Thyroid gland (tissue), 4 donors: Measurements from ENCODE around the gene TNNT2. TPM values are rescaled to one million over a fixed set of nuclear protein-coding genes. Genes with fewer than 3 reads are reported as not detected.

Experiments
- DNase-seq, 2 donors: peaks; one replicate each; pipeline ENCODE4 v3.0.0-alpha.2; 2019
- H3K27ac ChIP-seq, 3 donors: fragments of 200-600 bp; sonication (generic); 1 replicate in 2 of 3; 2 replicates in 1 of 3; pipeline ENCODE4 v1.5.1; 2016 to 2019; ENCODE audit warnings: mild to moderate bottlenecking in 1 of 3, moderate library complexity in 1 of 3
- H3K27me3 ChIP-seq: fragments of 200-600 bp; sonication (generic); one replicate; pipeline ENCODE4 v1.5.1; 2019
- H3K36me3 ChIP-seq, 2 donors: fragments of 200-600 bp; sonication (generic); one replicate each; pipeline ENCODE4 v1.5.1; 2016 to 2019
- H3K4me1 ChIP-seq, 2 donors: fragments of 200-600 bp; sonication (generic); one replicate each; pipeline ENCODE4 v1.5.1; 2017 to 2019
- H3K4me3 ChIP-seq, 3 donors: fragments of 200-600 bp; sonication (generic); replicated peaks in 1 of 3; 1 replicate in 2 of 3; 2 replicates in 1 of 3; pipeline ENCODE4 v1.5.1; 2016; ENCODE audit warnings: mild to moderate bottlenecking in 1 of 3
- H3K9me3 ChIP-seq: fragments of 200-600 bp; sonication (generic); one replicate; pipeline ENCODE4 v1.5.1; 2017
- CTCF ChIP-seq, 6 experiments: fragments of 200-600 bp in 3 of 6; fragments of 450-650 bp in 3 of 6; sonication (generic) in 3 of 6; IDR thresholded peaks; one replicate each; pipeline ENCODE4 v1.5.1; 2016 to 2019; ENCODE audit warnings: antibody characterized with exemption in 6 of 6, mild to moderate bottlenecking in 2 of 6, inconsistent platforms in 1 of 6, moderate library complexity in 1 of 6
- POLR2A ChIP-seq, 2 donors: fragments of 450-650 bp; IDR thresholded peaks; one replicate each; pipeline ENCODE4 v1.6.1; 2017; ENCODE audit warnings: antibody characterized with exemption in 2 of 2, mild to moderate bottlenecking in 2 of 2, moderate library complexity in 1 of 2
- whole genome bisulfite sequencing, 2 donors: methylation state at CpG; one replicate each; pipeline ENCODE4 v1.1.5; 2017; 5-methylcytosine and 5-hydroxymethylcytosine counted together
- intact Hi-C: fragments of 100-400 bp; cut with DNase I; formaldehyde crosslinking; loops from one replicate; pipeline ENCODE4 v1.15.1; 2023
- total RNA-seq, 4 donors: library from RNA; depleted of rRNA; stranded (reverse); fragments of >200 nt; gene quantifications; one replicate each; pipeline ENCODE4 v1.2.3, GENCODE V29; 2016

The TNNT2 gene
- total RNA-seq, 4 donors from 2014 or later = 0.24 TPM; not detected in 3

- H3K36me3 ChIP-seq = no peaks in the 10 kb centered on the region
These were observed 25.9 kb downstream of the TNNT2 start for GRCh38 chr1:201351617-201352016.

GRCh38 chr1:201350884-201351283, 26.6 kb downstream of the TNNT2 start:
- WGBS, 2 donors = 91 to 93% methylated on average over 7 of the region's 7 CpGs
- no peaks in the 10 kb centered on the region for H3K27me3 ChIP-seq
- no peak overlapping the region for H3K4me3 ChIP-seq
- intact Hi-C loops = no loop called here
- DNase-seq = no peak
- no peaks in the 10 kb centered on the region for H3K9me3 ChIP-seq
- no peak overlapping the region for H3K27ac ChIP-seq
- no peaks in the 10 kb centered on the region for H3K4me1 ChIP-seq
- H3K36me3 ChIP-seq = no peaks in the 10 kb centered on the region
- no peak for TF ChIP-seq CTCF (IDR thresholded peaks at IDR 0.05)

More at GRCh38 chr1:201351617-201352016, 25.9 kb downstream of the TNNT2 start:
- Histone ChIP-seq H3K27ac (no peak overlapping the region), H3K27me3 (no peaks in the 10 kb centered on the region), H3K4me3 (no peak overlapping the region), H3K9me3 (no peaks in the 10 kb centered on the region), H3K4me1 (no peaks in the 10 kb centered on the region)
- intact Hi-C loops = no loop called here
- TF ChIP-seq POLR2A (IDR thresholded peaks at IDR 0.05) (no peak), CTCF (IDR thresholded peaks at IDR 0.05) (no peak)
- DNase-seq = no peak

GRCh38 chr1:201350361-201350725, 27.1 kb downstream of the TNNT2 start:
- H3K36me3 ChIP-seq = no peaks in the 10 kb centered on the region
- no peak for DNase-seq
- TF ChIP-seq POLR2A (IDR thresholded peaks at IDR 0.05) = no peak
- TF ChIP-seq CTCF (IDR thresholded peaks at IDR 0.05) = no peak
- 81 to 85% methylated on average over 2 of the region's 2 CpGs for WGBS, 2 donors
- H3K4me1 ChIP-seq = no peaks in the 10 kb centered on the region
- intact Hi-C loops = no loop called here
- H3K27ac ChIP-seq = no peak overlapping the region
- H3K4me3 ChIP-seq = no peak overlapping the region
- H3K9me3 ChIP-seq = no peaks in the 10 kb centered on the region
- H3K27me3 ChIP-seq = no peaks in the 10 kb centered on the region

GRCh38 chr1:201349092-201349491, 28.4 kb downstream of the TNNT2 start:
- H3K36me3 ChIP-seq = no peaks in the 10 kb centered on the region
- intact Hi-C loops = no loop called here

GRCh38 chr1:201348211-201348566, 29.3 kb downstream of the TNNT2 start:
- TF ChIP-seq POLR2A (IDR thresholded peaks at IDR 0.05) (no peak), CTCF (IDR thresholded peaks at IDR 0.05) (peak in 5 of 6 experiments; percentile 15 to 52 (median 37))

More at GRCh38 chr1:201349092-201349491, 28.4 kb downstream of the TNNT2 start:
- no peaks in the 10 kb centered on the region for H3K9me3 ChIP-seq
- no peak overlapping the region for H3K4me3 ChIP-seq
- no peak for TF ChIP-seq POLR2A (IDR thresholded peaks at IDR 0.05)
- TF ChIP-seq CTCF (IDR thresholded peaks at IDR 0.05) = no peak
- WGBS, 2 donors = 78 to 90% methylated on average over 4 of the region's 4 CpGs
- no peak for DNase-seq
- H3K27me3 ChIP-seq = no peaks in the 10 kb centered on the region
- no peak overlapping the region for H3K27ac ChIP-seq
- H3K4me1 ChIP-seq = no peaks in the 10 kb centered on the region

More at GRCh38 chr1:201348211-201348566, 29.3 kb downstream of the TNNT2 start:
- peak; percentile 19 to 27 for DNase-seq
- Histone ChIP-seq H3K9me3 (no peaks in the 10 kb centered on the region), H3K27ac (no peak overlapping the region), H3K27me3 (no peaks in the 10 kb centered on the region), H3K4me3 (no peak overlapping the region), H3K36me3 (no peaks in the 10 kb centered on the region), H3K4me1 (no peaks in the 10 kb centered on the region)
- 20 to 35% methylated on average over 6 of the region's 6 CpGs for WGBS, 2 donors
- intact Hi-C loops = no loop called here
